ENCODE measurements around the gene ABCB4.

ABCB4 gene

DNA sequence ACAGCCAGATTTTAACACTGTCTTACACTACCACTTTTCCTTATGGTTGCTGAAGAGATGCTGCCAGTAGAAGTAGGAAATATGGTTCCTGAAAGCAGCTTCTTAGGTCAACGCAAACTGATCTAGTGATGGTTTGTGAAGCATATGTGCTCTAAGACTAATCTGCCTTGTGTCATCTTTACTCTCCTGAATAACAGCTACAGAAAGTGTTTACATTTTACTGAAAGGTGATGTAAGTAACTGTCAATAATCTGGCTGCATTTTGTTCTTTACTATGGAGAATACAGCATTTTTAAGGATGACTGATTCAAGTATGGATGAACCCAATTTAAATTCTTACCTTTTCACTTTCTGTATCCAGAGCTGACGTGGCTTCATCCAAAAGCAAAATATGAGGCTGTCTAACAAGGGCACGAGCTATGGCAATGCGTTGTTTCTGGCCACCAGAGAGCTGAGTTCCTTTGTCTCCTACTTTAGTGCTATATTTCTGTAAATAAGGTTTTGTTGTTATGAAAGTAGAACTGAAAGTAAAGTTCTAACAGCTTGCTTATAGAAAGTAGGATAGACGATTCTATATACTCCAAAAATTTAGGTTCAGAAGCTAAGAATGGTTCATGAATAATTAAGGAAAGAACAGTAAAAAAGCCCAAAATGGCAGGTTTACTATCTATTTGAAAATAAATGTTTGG is 30.2 kb upstream of the ABCB4 start:
- H3K27ac Mint-ChIP-seq = no peak overlapping the region
- DNase-seq = no peak
- peaks cover 7% of the 10 kb centered on the region for H3K4me1 Mint-ChIP-seq
- H3K36me3 Mint-ChIP-seq (ENCODE audit: low read depth) = no peaks in the 10 kb centered on the region
- TF ChIP-seq, protein P1, sequence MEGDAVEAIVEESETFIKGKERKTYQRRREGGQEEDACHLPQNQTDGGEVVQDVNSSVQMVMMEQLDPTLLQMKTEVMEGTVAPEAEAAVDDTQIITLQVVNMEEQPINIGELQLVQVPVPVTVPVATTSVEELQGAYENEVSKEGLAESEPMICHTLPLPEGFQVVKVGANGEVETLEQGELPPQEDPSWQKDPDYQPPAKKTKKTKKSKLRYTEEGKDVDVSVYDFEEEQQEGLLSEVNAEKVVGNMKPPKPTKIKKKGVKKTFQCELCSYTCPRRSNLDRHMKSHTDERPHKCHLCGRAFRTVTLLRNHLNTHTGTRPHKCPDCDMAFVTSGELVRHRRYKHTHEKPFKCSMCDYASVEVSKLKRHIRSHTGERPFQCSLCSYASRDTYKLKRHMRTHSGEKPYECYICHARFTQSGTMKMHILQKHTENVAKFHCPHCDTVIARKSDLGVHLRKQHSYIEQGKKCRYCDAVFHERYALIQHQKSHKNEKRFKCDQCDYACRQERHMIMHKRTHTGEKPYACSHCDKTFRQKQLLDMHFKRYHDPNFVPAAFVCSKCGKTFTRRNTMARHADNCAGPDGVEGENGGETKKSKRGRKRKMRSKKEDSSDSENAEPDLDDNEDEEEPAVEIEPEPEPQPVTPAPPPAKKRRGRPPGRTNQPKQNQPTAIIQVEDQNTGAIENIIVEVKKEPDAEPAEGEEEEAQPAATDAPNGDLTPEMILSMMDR (IDR thresholded peaks at IDR 0.05) = no peak
- no peaks in the 10 kb centered on the region for H3K9me3 Mint-ChIP-seq
- H3K4me3 Mint-ChIP-seq = no peak overlapping the region
- H3K27me3 Mint-ChIP-seq (ENCODE audit: low read depth, poor library complexity) = no peaks in the 10 kb centered on the region

DNA sequence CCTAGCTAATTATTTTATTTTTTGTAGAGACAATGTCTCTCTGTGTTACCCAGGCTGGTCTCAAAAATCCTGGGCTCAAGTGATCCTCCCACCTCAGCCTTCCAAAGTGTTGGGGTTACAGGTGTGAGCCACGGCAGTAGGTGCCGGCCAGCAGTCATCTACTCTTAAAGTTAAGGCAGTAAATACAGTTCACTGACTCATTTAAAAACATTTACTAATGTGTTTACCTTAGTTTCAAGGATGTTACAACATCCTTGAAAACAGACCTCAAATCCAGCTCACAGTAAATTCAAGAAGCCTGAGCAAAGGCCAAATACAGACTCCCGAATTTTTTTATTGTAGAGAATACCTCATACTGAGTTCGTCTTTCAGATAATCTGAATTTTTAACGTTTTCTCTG is 29.6 kb upstream of the ABCB4 start:
- Mint-ChIP-seq H3K27me3 (ENCODE audit: low read depth, poor library complexity) (peaks cover under 1% of the 10 kb centered on the region), H3K27ac (no peak overlapping the region), H3K36me3 (ENCODE audit: low read depth) (no peaks in the 10 kb centered on the region), H3K9me3 (no peaks in the 10 kb centered on the region), H3K4me3 (no peak overlapping the region), H3K4me1 (peaks cover 7% of the 10 kb centered on the region)
- DNase-seq = no peak
- TF ChIP-seq, protein P1 (IDR thresholded peaks at IDR 0.05) = no peak

DNA sequence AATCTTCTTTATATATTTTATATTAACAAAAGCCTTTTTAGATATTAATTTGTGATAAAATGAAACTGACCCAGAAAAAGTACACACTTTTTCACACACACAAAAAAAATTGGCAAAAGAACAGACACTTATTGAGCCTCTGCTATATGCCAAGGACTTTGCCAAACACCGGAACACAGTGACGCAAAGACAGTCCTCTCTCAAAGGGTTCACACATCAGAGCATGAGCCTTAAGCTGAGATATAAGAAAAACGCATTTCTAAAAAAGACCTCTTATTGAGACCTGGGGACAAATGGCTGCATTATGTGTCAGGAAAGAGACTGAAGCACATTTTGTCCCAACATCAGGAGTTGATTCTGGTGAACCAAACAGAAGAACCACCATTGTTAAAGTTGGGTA is 24.0 kb upstream of the ABCB4 start:
- H3K36me3 Mint-ChIP-seq (ENCODE audit: low read depth) = no peaks in the 10 kb centered on the region
- DNase-seq = no peak
- H3K4me3 Mint-ChIP-seq = no peak overlapping the region
- TF ChIP-seq, protein P1 (IDR thresholded peaks at IDR 0.05) = no peak
- peaks cover 5% of the 10 kb centered on the region for H3K27me3 Mint-ChIP-seq (ENCODE audit: low read depth, poor library complexity)
- no peaks in the 10 kb centered on the region for H3K9me3 Mint-ChIP-seq
- peaks cover 11% of the 10 kb centered on the region for H3K4me1 Mint-ChIP-seq
- no peak overlapping the region for H3K27ac Mint-ChIP-seq

DNA sequence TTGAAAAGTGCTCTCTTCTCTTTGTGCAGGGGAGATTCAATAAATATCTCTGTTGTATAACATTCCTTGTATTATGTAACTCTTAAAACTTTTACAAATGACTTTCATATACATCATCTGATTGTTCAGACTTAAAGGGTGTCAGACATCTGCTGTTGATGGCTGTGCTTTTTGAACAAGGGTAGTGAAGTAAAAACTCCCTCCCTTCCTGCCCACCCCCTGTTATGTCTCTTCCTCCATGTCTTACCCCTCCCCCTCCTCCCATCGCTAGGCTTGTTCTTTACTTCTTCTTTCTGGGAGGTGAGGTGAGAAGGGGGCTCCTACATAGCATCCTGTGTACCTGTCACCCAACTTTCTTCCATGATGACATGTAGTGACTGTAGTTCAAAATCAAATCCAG is 23.4 kb upstream of the ABCB4 start:
- H3K27ac Mint-ChIP-seq = no peak overlapping the region
- H3K4me1 Mint-ChIP-seq = peaks cover 11% of the 10 kb centered on the region
- no peaks in the 10 kb centered on the region for H3K36me3 Mint-ChIP-seq (ENCODE audit: low read depth)
- H3K27me3 Mint-ChIP-seq (ENCODE audit: low read depth, poor library complexity) = peaks cover 5% of the 10 kb centered on the region
- no peak overlapping the region for H3K4me3 Mint-ChIP-seq
- DNase-seq = no peak
- TF ChIP-seq, protein P1 (IDR thresholded peaks at IDR 0.05) = no peak
- H3K9me3 Mint-ChIP-seq = no peaks in the 10 kb centered on the region

DNA sequence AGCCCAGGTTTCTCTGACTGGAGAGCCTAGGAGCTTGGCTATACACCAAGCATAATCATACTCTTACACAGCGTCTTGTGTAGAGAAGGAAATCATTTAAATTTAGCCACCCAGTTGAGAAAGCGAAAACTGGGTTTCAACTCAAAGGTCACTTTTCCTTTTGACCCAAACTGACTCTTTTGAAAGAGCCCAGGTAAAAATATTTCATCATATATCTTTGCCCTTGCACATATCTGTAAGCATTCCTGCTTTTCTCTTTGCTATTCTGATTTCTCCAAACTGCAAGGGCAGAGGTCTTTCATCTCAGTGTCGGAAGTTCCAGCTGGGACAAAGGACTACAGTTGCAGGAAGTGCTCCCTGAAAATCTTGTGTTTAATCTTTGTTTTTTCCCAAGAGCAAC is 22.0 kb upstream of the ABCB4 start:
- H3K4me1 Mint-ChIP-seq = peaks cover 11% of the 10 kb centered on the region
- peaks cover 5% of the 10 kb centered on the region for H3K27me3 Mint-ChIP-seq (ENCODE audit: low read depth, poor library complexity)
- H3K36me3 Mint-ChIP-seq (ENCODE audit: low read depth) = no peaks in the 10 kb centered on the region
- H3K27ac Mint-ChIP-seq = no peak overlapping the region
- no peak for DNase-seq
- no peak overlapping the region for H3K4me3 Mint-ChIP-seq
- TF ChIP-seq, protein P1 (IDR thresholded peaks at IDR 0.05) = no peak
- no peaks in the 10 kb centered on the region for H3K9me3 Mint-ChIP-seq

DNA sequence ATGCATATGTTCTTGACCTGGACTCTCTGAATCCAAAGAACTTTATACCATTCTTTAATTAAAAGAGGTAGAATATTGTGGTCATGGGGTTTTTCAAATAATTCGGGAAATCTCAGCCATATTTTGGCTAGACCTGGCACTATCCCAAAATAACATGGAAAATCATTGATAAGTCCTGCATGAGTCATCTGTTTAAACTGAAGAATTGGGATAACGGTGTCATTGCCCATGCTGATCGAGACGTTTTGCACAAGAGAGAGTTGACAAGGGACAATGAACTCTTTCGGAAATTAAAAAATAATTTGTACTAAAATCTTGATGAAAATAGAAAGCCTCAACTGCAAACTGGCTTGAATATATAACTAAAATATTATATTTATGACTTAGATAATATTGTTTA is 19.9 kb upstream of the ABCB4 start:
- H3K4me1 Mint-ChIP-seq = peaks cover 11% of the 10 kb centered on the region
- no peaks in the 10 kb centered on the region for H3K9me3 Mint-ChIP-seq
- no peaks in the 10 kb centered on the region for H3K36me3 Mint-ChIP-seq (ENCODE audit: low read depth)
- no peak for DNase-seq
- peaks cover 5% of the 10 kb centered on the region for H3K27me3 Mint-ChIP-seq (ENCODE audit: low read depth, poor library complexity)
- H3K4me3 Mint-ChIP-seq = no peak overlapping the region
- no peak overlapping the region for H3K27ac Mint-ChIP-seq
- TF ChIP-seq, protein P1 (IDR thresholded peaks at IDR 0.05) = no peak
